Uterus (tissue), 2 donors: ENCODE results near the gene DOCK4.

Experiments used
- CTCF ChIP-seq, 4 experiments: fragments of 200-600 bp in 2 of 4; fragments of 450-650 bp in 2 of 4; sonication (generic) in 2 of 4; IDR thresholded peaks; one replicate each; pipeline ENCODE4 v1.5.1; 2016 to 2019; ENCODE audit warnings: antibody characterized with exemption in 4 of 4, mild to moderate bottlenecking in 2 of 4, moderate library complexity in 1 of 4
- POLR2A ChIP-seq, 2 donors: fragments of 450-650 bp; IDR thresholded peaks; one replicate each; pipeline ENCODE4 v1.6.1; 2016; ENCODE audit warnings: antibody characterized with exemption in 2 of 2, mild to moderate bottlenecking in 1 of 2, moderate library complexity in 1 of 2

GRCh38 chr7:112080441-112080840 is 125.8 kb downstream of the DOCK4 start:
- no peak for TF ChIP-seq POLR2A (IDR thresholded peaks at IDR 0.05)
- TF ChIP-seq CTCF (IDR thresholded peaks at IDR 0.05) = no peak
